GM20000 (cell line): ENCODE data around the gene MIF4GD.

ENCODE experiments used
- DNase-seq: peaks from one replicate; pipeline ENCODE4 v3.0.0; 2012; ENCODE audit warnings: low spot score
- CTCF ChIP-seq: IDR thresholded peaks from 2 replicates; pipeline ENCODE4 v1.5.1; 2012; ENCODE audit warnings: mild to moderate bottlenecking, control low read depth; ENCODE audit errors: extremely low read depth, missing control alignments

MIF4GD gene

DNA sequence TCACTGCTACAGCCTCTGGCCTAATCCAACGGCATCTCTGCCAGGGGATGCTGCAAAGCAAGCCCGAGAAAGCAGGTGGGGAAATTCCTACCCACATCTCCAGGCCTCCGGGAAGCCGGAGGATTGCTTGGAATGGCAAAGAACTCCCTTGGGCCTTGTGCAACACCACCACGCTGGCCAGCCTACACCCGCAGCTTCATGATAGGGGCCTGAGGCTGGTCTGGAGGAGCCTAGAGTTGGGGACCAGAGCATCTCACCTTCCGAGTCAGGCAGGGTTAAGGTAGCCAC is 29.9 kb downstream of the MIF4GD start:
- no peak for TF ChIP-seq CTCF
- no peak for DNase-seq

DNA sequence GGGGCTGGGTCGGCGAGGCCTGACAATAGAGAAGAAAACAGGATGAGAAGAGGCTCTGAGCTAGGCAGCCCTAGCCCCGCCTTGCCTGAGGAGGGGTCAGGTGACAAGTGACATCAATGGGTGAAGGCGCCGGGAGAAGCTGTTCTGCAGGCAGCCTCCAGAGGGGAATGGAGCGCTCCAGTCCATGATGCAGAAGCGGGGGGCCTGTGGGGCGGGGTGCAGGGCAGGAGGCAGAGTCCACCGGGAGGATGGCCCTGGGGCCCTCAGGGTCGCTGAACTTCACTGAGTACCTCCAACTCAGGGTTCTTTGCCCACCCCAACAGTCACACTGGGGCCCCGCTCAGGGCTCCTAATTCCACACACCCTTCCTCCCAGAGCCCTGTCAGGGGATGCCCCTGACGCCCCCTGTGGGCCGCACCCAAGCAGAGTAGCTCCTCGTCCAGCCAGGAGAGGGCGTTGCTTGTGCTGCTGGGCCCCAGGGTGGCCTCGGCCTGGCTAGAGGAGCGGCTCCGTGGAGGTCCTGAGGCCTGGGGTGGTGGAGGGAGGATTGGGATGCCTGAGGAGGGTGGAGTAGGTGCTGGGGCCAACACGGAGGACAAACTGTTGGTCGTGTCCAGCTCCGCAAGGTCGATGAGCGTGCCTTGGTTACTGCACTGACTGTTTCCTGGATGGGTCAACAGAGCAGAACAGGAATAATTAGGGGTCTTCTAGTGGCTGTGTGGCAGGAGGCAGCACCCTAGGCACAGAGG is 30.5 kb downstream of the MIF4GD start:
- DNase-seq: no peak

DNA sequence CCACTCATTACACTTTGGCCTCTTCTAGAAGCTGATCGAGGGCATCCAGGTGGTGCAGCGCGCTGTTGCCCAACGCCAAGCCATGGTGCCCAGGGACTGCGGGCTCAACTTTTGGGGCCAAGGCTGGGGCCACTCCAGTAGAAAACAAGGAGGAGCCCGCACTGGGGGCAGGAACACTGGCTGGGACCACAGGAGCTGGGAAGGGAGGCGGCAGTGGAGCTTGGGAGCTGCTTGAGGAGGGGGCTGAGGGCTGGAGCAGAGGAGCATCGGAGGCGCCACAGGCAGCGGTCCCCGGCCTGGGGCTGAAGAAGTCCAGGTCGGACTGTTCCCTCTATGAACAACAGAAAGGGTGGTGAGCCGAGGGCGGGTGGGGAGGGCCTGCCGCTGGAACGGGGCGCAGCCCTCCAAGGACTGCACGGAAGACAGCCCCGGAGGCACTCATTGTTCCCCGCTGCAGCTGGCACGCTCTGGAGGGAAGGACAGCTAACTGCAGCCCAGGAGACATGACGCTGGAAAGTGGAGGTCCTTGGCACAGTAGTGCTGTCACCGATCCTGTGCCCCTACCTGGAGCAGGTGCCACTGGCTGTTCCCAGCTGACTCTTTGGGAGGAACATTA is 31.1 kb downstream of the MIF4GD start:
- DNase-seq: no peak
- TF ChIP-seq CTCF: no peak

More for the DNA sequence above, 30.5 kb downstream of the MIF4GD start:
- TF ChIP-seq CTCF: peak; percentile 91

DNA sequence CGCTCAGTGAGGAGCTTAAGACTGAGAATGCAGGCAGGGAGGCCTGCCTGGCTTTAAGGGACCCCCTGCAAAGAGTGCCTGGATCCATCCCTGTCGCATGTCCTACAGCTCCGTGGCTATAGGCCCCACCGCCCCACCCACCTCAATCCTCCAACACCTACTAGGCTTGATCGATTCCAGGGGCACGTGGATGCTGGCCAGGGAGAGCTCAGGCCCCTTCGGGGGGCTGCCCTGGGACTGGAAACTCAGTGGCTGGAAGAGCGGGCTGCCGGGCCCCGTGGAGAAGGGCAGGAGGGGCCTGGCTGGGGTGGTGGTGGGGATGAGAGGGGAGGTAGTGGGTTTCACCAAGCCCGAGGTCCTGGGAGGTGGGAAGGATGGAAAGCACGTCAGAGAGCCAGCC is 31.8 kb downstream of the MIF4GD start:
- TF ChIP-seq CTCF: no peak
- no peak for DNase-seq

- TF ChIP-seq CTCF: peak; percentile 66
- peak; percentile 78 for DNase-seq
Measured at GRCh38 chr17:75238684-75239191, 32.3 kb downstream of the MIF4GD start.

DNA sequence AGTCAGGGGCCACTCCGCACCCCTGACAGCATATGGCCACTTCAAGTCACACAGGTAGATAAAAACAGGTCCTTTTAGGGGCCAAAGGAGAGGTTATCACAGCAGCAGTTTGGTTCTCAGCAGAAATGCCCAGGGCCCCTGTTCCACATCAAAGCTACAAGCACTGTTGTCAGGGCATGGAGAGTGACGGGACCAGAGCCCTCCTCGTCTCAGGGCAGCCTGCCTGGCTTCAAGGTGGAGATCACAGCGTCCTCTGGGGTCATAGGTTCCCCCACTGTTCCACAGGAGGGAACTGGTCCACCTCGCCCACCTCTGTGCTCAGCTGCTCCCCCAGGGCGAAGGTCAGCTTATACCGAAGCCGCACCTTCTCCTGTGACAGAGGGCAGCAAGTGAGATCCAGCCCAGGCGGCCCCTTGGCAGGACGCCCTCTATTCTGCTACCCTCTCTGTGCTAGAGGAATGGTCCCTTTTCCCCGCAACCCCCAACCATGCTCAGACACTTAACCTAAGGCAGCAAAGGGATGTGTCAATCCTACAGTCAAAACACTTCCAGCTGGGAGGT is 32.9 kb downstream of the MIF4GD start:
- DNase-seq: no peak
- TF ChIP-seq CTCF: no peak
